Fibroblast of upper back skin (primary cell): Measurements from ENCODE around the gene ANGPTL1.

Source experiments
- DNase-seq: peaks from one replicate; pipeline ENCODE4 v3.0.0-alpha.2; 2013

The ANGPTL1 gene, protein sequence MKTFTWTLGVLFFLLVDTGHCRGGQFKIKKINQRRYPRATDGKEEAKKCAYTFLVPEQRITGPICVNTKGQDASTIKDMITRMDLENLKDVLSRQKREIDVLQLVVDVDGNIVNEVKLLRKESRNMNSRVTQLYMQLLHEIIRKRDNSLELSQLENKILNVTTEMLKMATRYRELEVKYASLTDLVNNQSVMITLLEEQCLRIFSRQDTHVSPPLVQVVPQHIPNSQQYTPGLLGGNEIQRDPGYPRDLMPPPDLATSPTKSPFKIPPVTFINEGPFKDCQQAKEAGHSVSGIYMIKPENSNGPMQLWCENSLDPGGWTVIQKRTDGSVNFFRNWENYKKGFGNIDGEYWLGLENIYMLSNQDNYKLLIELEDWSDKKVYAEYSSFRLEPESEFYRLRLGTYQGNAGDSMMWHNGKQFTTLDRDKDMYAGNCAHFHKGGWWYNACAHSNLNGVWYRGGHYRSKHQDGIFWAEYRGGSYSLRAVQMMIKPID

GRCh38 chr1:178870944-178871343 is at the start of gene ANGPTL1:
Gene ANGPTL1 (minus strand): TSS chr1:178871077. CDS start chr1:178865776, 5,301 bp downstream.
- DNase-seq = peak; percentile 43

- no peak for DNase-seq
These were observed 48.7 kb upstream of the ANGPTL1 start for GRCh38 chr1:178919581-178919980.

DNA sequence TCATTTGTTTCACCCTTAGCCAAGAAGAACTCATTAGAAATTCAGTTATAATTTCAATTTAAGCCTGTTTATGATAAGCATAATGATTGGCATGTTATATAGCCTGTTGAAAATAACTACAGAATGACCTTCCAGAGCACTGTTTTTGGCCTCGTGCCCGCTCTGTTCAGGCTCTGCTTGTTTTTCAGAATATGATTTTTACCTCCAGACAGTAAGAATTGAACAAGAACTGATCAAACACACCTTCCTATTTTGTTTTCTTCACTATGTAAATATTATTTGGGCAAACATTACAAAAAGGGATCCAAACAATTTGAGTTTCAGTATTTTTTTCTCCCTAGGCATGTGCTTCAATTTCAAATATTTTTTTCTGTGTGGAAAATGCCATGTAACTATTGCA is 48.1 kb upstream of the ANGPTL1 start:
- no peak for DNase-seq

GRCh38 chr1:178918308-178918707 is 47.4 kb upstream of the ANGPTL1 start:
- DNase-seq = no peak

- DNase-seq = no peak
These were observed 45.7 kb upstream of the ANGPTL1 start for GRCh38 chr1:178916448-178917174.

DNA sequence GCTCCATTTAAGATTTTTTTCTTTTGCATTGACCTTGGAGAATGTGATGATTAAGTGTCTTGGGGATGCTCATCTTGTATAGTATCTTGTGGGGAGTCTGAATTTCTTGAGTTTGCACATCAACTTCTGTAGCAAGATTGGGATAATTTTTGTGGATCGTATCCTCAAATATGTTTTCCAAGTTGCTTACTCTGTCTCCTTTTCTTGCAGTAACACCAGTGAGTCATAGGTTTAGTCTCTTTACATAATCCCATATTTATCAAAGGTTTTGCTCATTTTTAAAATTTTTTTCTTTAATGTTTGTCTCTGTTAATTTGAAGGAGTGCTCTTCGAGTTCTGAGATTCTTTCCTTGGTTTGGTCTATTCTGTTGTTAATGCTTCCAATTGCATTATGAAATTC is 41.7 kb upstream of the ANGPTL1 start:
- no peak for DNase-seq

DNA sequence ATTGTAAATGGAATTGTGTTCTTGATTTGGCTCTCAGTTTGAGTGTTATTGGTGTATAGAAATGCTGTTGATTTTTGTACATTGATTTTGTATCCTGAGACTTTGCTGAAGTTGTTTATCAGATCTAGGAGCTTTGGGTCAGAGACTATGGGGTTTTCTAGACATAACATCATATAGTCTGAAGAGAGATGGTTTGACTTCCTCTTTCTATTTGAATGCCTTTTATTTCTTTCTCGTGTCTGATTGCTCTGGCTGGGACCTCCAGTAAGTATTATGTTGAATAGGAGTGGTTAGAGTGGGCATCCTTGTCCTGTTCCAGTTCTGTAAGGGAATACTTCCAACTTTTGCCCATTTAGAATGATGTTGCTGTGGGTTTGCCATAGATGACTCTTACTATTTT is 39.1 kb upstream of the ANGPTL1 start:
- no peak for DNase-seq

GRCh38 chr1:178908358-178908757 is 37.5 kb upstream of the ANGPTL1 start:
- DNase-seq = peak; percentile 78

DNA sequence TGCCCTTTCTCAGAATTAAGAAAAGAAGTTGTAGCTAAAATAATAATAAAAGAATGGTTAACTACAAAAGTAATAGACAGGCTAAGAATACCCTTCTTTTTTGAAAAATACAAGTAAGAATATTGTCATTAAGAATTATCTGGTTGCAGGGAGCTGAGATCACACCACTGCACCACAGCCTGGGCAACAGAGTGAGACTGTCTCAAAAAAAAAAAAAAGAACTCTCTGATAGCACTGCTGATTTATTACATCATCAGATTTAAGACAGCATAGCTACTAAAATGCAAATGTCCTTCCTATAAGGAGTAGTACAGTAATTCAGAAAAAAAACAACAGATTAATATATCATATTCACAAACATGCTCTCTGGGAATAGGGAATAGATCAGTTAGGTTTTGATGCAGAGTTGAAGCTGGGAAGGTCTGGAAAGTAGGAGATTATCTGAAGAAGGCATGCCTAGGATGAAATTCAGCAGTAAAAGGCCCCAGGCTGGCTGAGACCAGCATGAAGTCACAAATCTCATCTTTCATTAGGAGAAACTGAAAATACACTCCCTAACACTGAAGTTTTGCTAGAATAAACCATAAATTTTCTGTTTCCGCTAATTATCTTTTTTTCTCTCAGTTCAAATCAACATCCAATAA is 30.7 kb upstream of the ANGPTL1 start:
- DNase-seq = no peak

- no peak for DNase-seq
These were observed 28.5 kb upstream of the ANGPTL1 start for GRCh38 chr1:178899402-178899801.

GRCh38 chr1:178898401-178898800 is 27.5 kb upstream of the ANGPTL1 start:
- DNase-seq = no peak

GRCh38 chr1:178895928-178896327 is 25.1 kb upstream of the ANGPTL1 start:
- DNase-seq = no peak

- DNase-seq = no peak
These were observed 15.7 kb upstream of the ANGPTL1 start for GRCh38 chr1:178886551-178886950.

- DNase-seq = no peak
These were observed 15.0 kb upstream of the ANGPTL1 start for GRCh38 chr1:178885869-178886268.

DNA sequence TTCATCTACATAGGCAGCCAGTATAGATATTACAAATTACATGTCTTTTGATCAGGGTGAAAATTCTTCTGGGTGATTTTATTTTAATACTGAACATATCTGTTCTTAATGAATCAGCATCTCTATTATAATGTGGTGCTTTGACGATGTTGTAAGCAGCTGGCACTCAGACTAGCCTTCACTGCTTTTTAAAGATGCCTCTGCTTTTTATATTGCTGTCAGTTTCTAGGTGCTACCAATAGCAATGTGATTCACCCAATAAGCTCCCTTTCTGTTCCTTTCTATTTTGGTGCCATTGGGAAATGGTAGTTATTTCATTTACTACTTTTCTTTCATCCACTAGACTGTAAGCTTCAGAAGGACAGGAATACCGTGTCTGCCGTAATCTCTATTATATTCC is 11.1 kb upstream of the ANGPTL1 start:
- DNase-seq = no peak

DNA sequence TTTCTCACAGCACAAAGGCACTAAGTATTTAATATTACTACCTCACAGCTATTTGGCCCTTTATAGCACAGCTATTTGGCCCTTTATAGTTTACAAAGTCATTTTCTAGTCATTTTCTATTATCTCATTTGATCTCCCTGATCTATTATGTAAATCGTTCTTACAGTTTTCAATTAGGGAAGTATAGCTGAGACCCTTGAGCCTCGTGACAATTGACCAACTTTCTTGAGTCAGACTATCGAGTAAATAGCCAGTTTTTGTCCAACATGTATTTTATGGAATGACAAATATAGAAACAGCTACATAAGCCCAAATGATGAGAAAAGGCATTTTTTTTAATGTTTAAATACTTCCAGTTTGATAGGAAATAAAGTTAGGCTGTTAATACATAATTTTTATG is 7.0 kb upstream of the ANGPTL1 start:
- no peak for DNase-seq

DNA sequence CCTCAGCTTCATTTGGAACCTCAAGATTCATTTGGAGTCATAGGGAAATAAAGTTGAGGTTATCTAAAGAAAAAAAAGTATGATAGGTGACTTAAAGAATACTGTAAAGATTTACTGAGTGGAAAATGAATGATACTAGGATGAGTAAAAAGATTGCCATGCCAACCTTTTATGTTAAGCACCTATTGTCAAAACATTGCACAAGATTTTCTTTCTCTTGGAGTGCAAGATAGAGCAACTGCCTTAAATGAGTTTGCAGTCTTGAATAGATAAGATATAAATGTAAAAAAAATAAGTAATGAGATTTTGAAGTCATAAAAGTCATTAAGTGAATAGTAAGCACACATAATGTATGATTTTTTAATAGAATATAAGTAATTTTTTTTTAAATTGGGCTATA is 5.1 kb upstream of the ANGPTL1 start:
- DNase-seq = no peak

- DNase-seq = no peak
These were observed 4.1 kb upstream of the ANGPTL1 start for GRCh38 chr1:178874966-178875365.

GRCh38 chr1:178871551-178872320 is 859 bp upstream of the ANGPTL1 start:
- DNase-seq = no peak

- no peak for DNase-seq
These were observed 656 bp downstream of the ANGPTL1 start for GRCh38 chr1:178870221-178870620.

DNA sequence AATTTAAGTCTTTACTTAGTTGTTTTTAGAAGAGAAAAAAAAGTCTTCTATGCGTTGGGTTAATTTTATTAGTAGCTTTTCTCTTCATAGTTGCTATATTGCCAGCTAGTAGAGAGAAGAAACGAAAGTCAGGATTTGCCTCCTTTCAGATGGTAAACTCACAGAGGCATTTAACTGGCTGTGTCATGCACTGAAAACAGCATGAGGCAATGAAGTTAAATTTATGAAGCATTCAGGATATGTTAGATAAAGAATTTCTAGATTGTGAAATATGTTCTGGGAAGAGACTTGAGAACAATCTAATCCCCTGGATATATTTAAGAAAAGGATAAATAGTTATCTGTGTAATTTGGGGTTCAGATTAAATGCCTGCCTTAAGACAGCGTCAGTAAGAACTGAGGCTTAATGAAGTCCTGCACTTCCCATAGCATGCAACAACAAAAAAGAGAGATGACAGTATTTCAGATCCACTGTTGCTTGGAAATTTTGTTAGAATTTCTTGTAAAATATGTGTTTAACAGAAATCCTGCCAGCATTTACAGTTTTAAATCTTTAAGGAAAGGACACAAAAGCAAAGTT is 1.7 kb downstream of the ANGPTL1 start:
- DNase-seq = peak; percentile 63

- no peak for DNase-seq
These were observed 2.2 kb downstream of the ANGPTL1 start for GRCh38 chr1:178868706-178869105.
